Fibroblast of lung (primary cell): ENCODE data around the gene AQP1. TPM values are rescaled to one million over a fixed set of nuclear protein-coding genes. Genes with fewer than 3 reads are reported as not detected.

ENCODE experiments used
- DNase-seq, 2 donors: peaks; one replicate each; pipeline versions ENCODE4 v3.0.0 to v3.0.0-alpha.2; 2010; ENCODE audit warnings: low read depth in 2 of 2
- H2AFZ ChIP-seq: 2 replicates; pipeline ENCODE4 v1.5.1; 2012; ENCODE audit warnings: low read length, control low read depth, inconsistent platforms
- H3K27ac ChIP-seq: 2 replicates; pipeline ENCODE4 v1.5.1; 2011; ENCODE audit warnings: low read length, control low read depth; ENCODE audit not compliant: insufficient read depth
- H3K27me3 ChIP-seq: 2 replicates; pipeline ENCODE4 v1.5.1; 2011; ENCODE audit warnings: mild to moderate bottlenecking, low read length; ENCODE audit not compliant: control insufficient read depth, insufficient read depth
- H3K36me3 ChIP-seq: 2 replicates; pipeline ENCODE4 v1.5.1; 2011; ENCODE audit warnings: low read length; ENCODE audit not compliant: control insufficient read depth, insufficient read depth
- H3K4me1 ChIP-seq: 2 replicates; pipeline ENCODE4 v1.5.1; 2011; ENCODE audit warnings: low read length; ENCODE audit not compliant: control insufficient read depth, insufficient read depth; ENCODE audit errors: extremely low read depth
- H3K4me2 ChIP-seq: 2 replicates; pipeline ENCODE4 v1.5.1; 2011; ENCODE audit warnings: low read length, control low read depth; ENCODE audit not compliant: insufficient read depth; ENCODE audit errors: extremely low read depth
- H3K4me3 ChIP-seq, 4 experiments: fragments of 200-600 bp in 1 of 4; sonication (generic) in 1 of 4; replicated peaks in 1 of 4; 2 replicates each; pipeline ENCODE4 v1.5.1; 2011 to 2016; ENCODE audit warnings: low read length in 4 of 4, low read depth in 3 of 4, mild to moderate bottlenecking in 3 of 4, control low read depth in 2 of 4, inconsistent platforms in 1 of 4, mixed read lengths in 1 of 4; ENCODE audit not compliant: insufficient read depth in 1 of 4; ENCODE audit errors: control extremely low read depth in 1 of 4
- H3K79me2 ChIP-seq: 2 replicates; pipeline ENCODE4 v1.5.1; 2012; ENCODE audit warnings: mild to moderate bottlenecking, low read length, inconsistent platforms; ENCODE audit not compliant: control insufficient read depth, insufficient read depth
- H3K9ac ChIP-seq: 2 replicates; pipeline ENCODE4 v1.5.1; 2011; ENCODE audit warnings: mild to moderate bottlenecking, low read length, control low read depth; ENCODE audit not compliant: insufficient read depth
- H3K9me3 ChIP-seq: 2 replicates; pipeline ENCODE4 v1.5.1; 2012; ENCODE audit warnings: low read depth, low read length; ENCODE audit not compliant: control insufficient read depth, insufficient read depth
- H4K20me1 ChIP-seq: 2 replicates; pipeline ENCODE4 v1.5.1; 2011; ENCODE audit warnings: low read length; ENCODE audit not compliant: control insufficient read depth, insufficient read depth; ENCODE audit errors: extremely low read depth
- EZH2 ChIP-seq: IDR thresholded peaks from 2 replicates; pipeline ENCODE4 v1.5.1; 2012; ENCODE audit warnings: low read length, control low read depth, mild to moderate bottlenecking; ENCODE audit errors: missing control alignments
- polyA plus RNA-seq, 2 donors: library from polyadenylated mRNA; depleted of rRNA in 1 of 2; stranded (reverse) in 1 of 2; unstranded in 1 of 2; fragments of >200 nt; gene quantifications; 2 replicates each; pipeline ENCODE4 v1.2.1, GENCODE V29; 2011 to 2012; ENCODE audit warnings: missing spikeins in 1 of 2
- total RNA-seq: library from RNA; depleted of rRNA; stranded (reverse); fragments of >200 nt; gene quantifications from 2 replicates; pipeline ENCODE4 v1.2.1, GENCODE V29; 2014
- TF ChIP-seq, protein P1 (sequence below), 2 donors: IDR thresholded peaks in 1 of 2; conservative IDR thresholded peaks in 1 of 2; 1 replicate in 1 of 2; 2 replicates in 1 of 2; pipeline ENCODE4 v1.5.1; 2011 to 2012; ENCODE audit warnings: low read length in 2 of 2, control low read depth in 1 of 2, inconsistent platforms in 1 of 2, low read depth in 1 of 2, mild to moderate bottlenecking in 1 of 2

The AQP1 gene
- total and polyA plus RNA-seq, 2 donors (not counting 1 experiment from before 2014, with no cell fraction given): 13.0 to 44.6 TPM

- H3K9me3 ChIP-seq: no peaks in the 10 kb centered on the region
- H3K36me3 ChIP-seq: no peaks in the 10 kb centered on the region
- peaks cover 3% of the 10 kb centered on the region for H3K4me1 ChIP-seq
- H3K27ac ChIP-seq: no peak overlapping the region
- DNase-seq: no peak
- no peak overlapping the region for H3K4me2 ChIP-seq
- no peaks in the 10 kb centered on the region for H4K20me1 ChIP-seq
- no peak overlapping the region for H2AFZ ChIP-seq
- TF ChIP-seq EZH2: no peak
- TF ChIP-seq, protein P1, sequence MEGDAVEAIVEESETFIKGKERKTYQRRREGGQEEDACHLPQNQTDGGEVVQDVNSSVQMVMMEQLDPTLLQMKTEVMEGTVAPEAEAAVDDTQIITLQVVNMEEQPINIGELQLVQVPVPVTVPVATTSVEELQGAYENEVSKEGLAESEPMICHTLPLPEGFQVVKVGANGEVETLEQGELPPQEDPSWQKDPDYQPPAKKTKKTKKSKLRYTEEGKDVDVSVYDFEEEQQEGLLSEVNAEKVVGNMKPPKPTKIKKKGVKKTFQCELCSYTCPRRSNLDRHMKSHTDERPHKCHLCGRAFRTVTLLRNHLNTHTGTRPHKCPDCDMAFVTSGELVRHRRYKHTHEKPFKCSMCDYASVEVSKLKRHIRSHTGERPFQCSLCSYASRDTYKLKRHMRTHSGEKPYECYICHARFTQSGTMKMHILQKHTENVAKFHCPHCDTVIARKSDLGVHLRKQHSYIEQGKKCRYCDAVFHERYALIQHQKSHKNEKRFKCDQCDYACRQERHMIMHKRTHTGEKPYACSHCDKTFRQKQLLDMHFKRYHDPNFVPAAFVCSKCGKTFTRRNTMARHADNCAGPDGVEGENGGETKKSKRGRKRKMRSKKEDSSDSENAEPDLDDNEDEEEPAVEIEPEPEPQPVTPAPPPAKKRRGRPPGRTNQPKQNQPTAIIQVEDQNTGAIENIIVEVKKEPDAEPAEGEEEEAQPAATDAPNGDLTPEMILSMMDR (conservative IDR thresholded peaks at IDR 0.05 in 1 of 2, IDR thresholded peaks at IDR 0.05 in 1 of 2; ENCODE audit: low read depth in 1 of 2, low read length in 2 of 2): no peak
- H3K79me2 ChIP-seq: no peaks in the 10 kb centered on the region
- no peak overlapping the region for H3K4me3 ChIP-seq
- no peaks in the 10 kb centered on the region for H3K27me3 ChIP-seq
- H3K9ac ChIP-seq: no peak overlapping the region
Observed at GRCh38 chr7:30936650-30937245, 25.1 kb downstream of the AQP1 start.

- Histone ChIP-seq H3K9ac (no peak overlapping the region), H3K4me3 (no peak overlapping the region), H3K36me3 (no peaks in the 10 kb centered on the region), H3K4me2 (no peak overlapping the region), H3K79me2 (no peaks in the 10 kb centered on the region), H3K4me1 (no peaks in the 10 kb centered on the region), H2AFZ (no peak overlapping the region), H3K27ac (no peak overlapping the region), H3K27me3 (peaks cover 2% of the 10 kb centered on the region), H4K20me1 (no peaks in the 10 kb centered on the region), H3K9me3 (no peaks in the 10 kb centered on the region)
- TF ChIP-seq, protein P1 (conservative IDR thresholded peaks at IDR 0.05 in 1 of 2, IDR thresholded peaks at IDR 0.05 in 1 of 2; ENCODE audit: low read depth in 1 of 2, low read length in 2 of 2): no peak
- TF ChIP-seq EZH2: no peak
- DNase-seq: no peak
Observed at GRCh38 chr7:30937416-30937815, 25.8 kb downstream of the AQP1 start.

DNA sequence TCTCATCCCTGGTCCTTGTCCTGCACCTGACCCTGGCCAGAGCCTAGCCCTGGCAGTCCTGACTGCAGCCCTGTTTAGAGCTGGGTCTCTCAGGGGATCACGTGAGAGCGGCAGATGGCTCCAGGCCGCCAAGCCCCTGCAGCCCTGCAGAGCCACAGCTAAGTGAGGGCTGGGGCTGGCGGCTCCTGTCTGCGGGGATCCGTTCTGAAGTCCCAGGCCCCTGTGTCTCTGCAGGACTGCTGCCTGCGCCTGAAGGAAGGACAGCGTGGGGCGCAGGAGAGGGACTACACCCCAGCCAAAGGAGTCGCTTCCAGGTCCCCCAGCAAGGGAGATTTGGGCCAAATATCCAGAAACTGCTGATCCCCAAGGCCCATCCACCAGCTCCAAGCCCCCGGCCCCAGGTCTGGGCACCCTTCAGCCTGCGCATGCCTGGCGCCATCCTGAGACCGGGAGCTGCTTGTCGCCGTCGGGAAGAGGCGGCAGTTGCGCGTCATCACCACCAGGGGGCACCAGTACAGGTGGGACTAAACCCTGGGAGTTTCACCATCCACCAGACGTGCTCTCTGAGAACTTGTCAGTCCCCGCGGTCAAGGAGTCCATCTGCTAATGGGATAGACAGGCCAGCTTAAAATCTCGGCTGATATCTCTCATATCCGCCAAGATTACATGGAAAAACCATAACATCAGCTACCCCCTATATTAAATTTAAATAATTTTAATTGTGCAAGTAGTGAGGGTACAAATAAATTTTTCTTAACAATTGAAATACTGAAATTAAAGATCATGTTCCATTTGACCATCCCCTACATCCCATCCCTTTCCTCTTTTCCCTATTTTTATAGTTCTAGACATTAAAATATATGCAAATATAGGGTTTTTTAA is 27.0 kb downstream of the AQP1 start:
- Histone ChIP-seq H4K20me1 (no peaks in the 10 kb centered on the region), H3K9me3 (no peaks in the 10 kb centered on the region), H3K27me3 (peaks cover 2% of the 10 kb centered on the region), H2AFZ (peak overlapping the region; percentile 60), H3K27ac (no peak overlapping the region), H3K36me3 (no peaks in the 10 kb centered on the region), H3K4me3 (peak overlapping the region in 1 of 4 experiments; percentile 33), H3K4me1 (no peaks in the 10 kb centered on the region), H3K79me2 (no peaks in the 10 kb centered on the region), H3K4me2 (peak overlapping the region; percentile 68), H3K9ac (no peak overlapping the region)
- peak; percentile 54 to 64 for DNase-seq
- TF ChIP-seq EZH2: no peak
- TF ChIP-seq, protein P1 (conservative IDR thresholded peaks at IDR 0.05 in 1 of 2, IDR thresholded peaks at IDR 0.05 in 1 of 2; ENCODE audit: low read depth in 1 of 2, low read length in 2 of 2): peak; percentile 86 to 99
